SIG-M5 (cell line): ENCODE results near the gene FGD5.

Experiments used
- DNase-seq: peaks from one replicate; lab custom pipeline; 2025; lab: John Stamatoyannopoulos, UW

FGD5 gene

GRCh38 chr3:14906355-14906971 lies 87.7 kb downstream of the FGD5 start:
- no peak for DNase-seq

DNA sequence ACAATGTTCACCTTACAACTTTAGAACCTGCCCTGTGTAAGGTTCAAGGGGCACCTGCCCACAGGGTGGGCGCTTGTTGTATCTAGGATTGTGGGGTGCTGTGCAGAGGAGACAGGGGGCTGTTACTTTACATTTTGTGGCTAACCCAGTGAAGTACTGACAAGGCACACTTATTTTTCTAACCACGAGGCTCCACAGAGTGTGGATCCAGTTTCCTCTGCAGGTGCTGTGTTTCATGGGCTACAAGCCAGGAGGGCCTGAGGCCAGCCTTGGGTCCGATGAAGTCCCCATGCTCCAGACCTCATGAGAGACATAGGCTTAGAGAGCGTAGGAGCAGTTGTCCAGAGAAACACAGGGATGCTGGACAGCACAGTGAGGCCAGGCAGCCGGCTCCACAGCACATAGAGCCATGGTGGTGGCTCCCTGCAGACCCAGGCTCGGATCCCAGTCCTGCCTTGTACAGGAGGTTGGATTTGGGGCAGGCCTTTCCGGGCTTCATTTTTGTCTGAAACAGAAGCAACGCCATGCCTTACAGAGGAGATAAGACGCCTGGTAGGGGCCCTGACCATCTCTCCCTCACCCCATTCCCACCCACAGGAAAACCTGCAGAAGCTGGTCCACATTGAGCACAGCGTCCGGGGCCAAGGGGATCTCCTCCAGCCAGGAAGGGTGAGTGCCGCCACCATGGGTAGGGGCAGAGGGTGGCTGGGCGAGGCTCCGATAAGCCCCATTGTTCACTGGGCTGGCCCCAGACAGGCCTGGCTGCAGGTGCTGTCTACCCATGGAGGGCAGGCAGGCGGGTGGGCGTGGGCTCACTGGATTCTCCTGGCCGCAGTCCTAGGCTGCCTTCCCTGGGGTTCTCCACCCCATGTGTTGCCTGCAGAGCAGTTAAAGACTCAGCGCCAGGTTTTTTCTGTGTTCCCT lies 88.5 kb downstream of the FGD5 start:
- no peak for DNase-seq

GRCh38 chr3:14909250-14909649 lies 90.5 kb downstream of the FGD5 start:
- DNase-seq, result no peak

DNA sequence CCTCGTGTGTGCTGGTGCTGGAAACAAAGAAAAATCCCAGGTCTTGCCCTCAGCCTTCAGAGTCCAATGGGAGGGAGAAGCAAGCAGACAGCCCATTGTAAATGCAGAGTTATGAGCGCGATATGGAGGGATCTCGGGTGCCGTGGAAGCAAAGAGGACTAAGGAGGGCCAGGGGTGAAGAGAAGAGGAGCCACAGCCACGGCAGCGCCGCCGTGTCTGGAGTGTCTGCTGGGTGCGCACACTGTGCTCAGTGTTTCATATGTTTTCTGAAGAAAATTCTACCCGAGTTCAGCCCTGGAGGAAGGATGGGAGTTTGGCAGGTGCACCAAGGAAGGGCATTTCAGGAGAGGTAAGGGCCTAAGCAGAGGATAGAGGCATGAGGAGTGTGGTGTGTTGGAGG lies 92.9 kb downstream of the FGD5 start:
- DNase-seq, result no peak

GRCh38 chr3:14913071-14913925 lies 94.5 kb downstream of the FGD5 start:
- DNase-seq, result no peak

DNA sequence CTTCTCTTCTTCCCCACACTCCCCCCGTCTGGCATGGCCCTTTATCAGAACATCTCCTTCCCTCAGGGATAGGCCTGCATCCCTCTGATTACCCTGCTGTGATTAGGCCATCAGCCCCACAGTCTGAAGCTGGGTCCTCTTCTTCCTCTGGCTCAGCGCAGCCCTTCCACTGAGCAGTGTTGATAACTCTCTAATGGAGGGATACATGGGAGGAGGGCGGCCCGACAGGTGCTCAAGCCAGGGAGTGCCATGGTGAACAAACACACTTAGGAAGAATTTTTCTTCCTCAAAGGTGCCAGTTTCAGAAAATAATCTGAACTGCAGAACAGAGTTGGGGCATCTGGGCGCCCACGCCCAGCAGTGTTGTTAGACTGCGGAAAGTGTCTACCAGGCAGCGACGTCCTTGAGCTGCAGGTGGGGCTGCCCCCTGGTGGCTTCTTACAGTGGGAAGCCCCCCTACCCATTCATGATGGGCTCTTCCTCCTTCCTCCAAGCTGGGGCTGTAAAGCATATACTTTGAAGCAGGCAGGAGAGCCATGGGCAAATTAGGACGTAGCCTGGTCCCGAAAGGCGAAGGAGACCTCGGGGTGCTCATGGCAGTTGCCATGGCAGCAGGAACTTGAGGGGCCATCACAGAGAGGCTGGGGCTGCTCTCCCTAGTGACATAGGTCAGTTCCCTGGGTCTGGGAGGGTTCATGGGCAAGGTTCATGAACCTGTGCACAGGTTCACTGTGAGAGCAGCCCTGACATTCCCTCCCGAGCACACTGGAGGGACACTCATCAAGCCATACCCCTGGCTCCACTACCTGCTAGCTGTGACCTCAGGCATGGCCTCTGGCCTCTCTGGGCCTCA lies 95.4 kb downstream of the FGD5 start:
- no peak for DNase-seq

DNA sequence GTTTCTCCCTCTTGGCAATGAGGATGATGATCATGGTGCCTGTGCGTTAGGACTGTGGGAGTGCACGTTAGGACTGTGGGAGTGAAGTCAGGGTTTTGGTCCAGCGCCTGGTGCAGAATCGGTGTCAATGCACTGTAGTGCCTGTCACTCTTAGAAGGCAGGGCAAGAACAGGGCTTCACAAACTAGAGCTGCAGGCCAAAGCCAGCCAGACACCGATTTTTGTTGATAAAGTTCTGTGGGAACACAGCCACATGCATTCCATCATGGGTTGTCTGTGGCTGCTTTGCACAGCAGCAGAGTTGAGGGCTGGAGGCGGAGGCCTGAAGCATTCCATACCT lies 96.0 kb downstream of the FGD5 start:
- DNase-seq, result no peak

DNA sequence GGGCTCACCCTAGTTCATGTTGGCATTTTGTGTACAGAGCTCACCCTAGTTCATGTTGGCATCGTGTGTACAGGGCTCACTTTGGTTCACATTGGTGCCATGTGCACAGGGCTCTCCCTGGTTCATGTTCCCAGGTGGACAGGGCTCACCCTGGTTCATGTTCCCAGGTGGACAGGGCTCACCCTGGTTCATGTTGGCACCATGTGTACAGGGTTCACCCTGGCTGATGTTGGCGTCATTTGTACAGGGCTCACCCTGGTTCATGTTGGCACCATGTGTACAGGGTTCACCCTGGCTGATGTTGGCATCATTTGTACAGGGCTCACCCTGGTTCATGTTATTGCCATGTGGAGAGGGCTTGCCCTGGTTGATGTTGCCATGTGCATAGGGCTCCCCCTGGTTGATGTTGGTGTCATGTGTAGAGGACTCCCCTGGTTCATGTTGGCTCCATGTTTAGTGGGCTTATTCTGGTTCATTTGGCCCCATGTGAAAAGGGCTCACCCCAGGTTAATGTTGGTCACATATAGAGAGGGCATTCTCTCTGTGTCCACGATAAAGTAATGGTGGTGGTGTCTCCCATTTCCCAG lies 97.0 kb downstream of the FGD5 start:
- DNase-seq, result no peak

GRCh38 chr3:14918356-14918860 lies 99.6 kb downstream of the FGD5 start:
- no peak for DNase-seq

DNA sequence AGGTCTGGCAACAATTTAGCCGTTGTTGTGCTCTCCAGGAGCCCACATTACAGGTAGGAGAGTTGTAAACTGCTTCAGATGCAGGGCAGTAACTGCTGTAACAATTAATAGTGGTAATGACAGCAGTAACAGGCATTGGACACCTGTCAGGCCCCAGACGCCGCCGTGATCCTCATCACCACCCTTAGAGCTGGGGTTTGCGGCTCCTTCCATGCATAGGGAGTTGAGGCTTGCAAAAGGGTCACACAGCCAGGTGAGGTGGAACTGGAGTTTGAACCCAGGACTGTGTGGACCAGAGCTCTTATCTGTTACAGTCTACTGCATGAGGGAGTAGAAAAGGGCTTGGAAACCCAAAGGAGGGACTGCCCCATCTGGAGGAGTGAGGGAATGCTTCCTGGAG lies 101.8 kb downstream of the FGD5 start:
- no peak for DNase-seq

GRCh38 chr3:14921034-14921616 lies 102.4 kb downstream of the FGD5 start:
- no peak for DNase-seq

GRCh38 chr3:14921811-14922705 lies 103.3 kb downstream of the FGD5 start:
- DNase-seq, result no peak

DNA sequence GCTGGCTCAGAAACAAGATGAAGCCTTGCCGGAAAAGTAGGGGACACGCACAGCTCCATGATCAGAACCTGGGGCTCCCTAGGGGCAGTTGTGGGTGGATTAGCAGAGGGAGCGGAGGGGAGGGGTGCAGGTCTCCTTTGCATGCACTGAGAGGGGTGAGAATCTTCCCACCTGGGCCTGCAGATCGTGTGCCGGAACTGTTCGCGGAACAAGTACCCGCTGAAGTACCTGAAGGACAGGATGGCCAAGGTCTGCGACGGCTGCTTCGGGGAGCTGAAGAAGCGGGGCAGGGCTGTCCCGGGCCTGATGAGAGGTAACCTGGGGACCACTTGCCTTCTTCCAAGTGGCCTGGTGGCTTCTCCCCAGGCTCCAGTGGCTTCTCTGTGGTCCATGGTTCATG lies 104.1 kb downstream of the FGD5 start:
- no peak for DNase-seq

DNA sequence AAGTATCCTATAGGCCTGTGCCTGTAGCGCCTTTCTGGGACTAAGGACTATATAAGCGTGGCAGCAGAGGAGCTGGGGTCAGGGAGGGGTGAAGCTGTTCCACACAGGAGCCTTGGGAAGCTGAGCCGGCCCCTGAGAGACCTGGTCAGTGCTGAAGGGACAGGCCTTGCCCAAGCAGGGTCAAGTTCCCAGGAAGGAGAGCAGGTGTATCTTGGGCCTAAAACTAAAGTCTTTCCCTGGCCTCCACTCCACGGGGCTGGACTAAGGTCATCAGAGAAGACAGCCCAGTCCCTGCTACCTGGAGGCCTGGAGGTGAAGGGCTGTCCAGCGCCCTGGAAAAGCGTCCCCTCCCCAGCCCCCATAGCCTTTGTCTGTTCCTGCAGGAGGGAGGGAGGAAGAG lies 104.7 kb downstream of the FGD5 start:
- DNase-seq, result no peak

DNA sequence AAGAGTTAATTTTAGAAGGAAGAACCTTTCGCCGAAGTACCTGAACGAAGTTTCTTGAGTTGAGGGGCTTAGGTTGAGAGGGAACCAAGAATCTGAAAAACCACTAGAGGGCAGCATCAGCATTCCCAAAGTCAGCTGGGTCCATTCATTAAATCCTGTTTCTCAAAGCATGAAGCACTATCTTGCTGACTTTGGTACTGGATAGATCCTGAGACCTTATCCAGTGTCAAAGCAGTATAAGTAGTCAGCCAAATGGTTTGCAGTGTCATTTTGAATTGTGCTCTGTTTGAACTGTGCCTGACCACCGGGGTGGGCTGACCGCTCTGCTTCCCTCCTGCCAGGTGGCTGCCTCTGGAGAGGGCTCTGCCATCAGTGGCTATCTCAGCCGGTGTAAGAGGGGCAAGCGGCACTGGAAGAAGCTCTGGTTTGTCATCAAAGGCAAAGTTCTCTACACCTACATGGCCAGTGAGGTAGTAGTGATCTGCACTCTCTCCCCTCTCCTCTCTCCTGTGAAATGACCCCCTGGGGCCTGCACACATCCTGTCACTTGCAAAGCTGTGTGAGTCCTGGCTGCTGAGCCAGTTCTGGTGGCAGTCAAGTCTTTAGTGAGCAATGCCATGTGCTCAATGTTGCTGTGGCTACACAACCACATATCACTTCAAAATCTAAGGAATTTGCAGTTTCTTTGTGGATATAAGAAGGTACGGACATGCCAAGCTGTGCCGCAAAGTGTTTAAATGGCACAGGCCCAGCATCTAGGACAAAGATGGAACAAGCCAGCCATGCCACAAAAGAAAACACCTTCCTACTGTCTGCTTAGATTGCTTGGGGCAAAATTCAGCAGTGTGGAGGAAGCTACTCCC lies 107.2 kb downstream of the FGD5 start:
- DNase-seq, result no peak

GRCh38 chr3:14926592-14926991 lies 107.8 kb downstream of the FGD5 start:
- no peak for DNase-seq

- DNase-seq, result no peak
Measured at GRCh38 chr3:14927308-14927707, 108.5 kb downstream of the FGD5 start.

DNA sequence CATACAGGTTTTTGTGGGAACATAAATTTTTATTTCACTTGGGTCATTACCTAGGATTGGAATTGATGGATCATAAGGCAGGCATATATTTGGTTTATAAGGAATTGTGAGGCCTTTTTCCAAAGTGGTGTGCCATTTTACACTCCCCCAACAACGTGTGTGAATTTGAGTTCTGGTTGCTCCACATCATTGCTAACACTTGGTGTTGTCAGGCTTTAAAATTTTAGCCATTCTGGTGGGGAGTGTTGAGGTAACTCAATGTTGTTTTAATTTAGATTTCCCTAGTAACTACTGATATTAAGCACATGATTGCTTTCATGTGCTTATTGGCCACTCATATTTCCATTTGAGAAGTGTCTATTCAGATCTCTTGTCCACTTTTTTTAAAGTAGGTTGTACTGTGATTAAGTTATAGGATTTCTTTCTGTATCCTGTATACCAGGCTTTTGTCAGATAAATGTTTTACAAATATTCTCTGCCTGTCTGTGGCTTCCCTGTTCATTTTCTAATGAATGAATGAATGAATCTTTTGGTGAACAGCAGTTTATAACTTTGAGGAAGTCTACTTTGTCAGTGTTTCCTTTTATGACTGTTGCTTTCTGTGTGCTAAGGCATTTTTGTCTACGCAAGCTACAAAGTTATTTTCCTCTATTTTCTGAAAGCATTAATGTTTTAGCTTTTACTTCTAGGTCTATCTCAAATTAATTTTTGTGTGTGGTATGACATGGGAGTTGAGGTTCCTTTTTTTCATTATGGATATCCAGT lies 110.7 kb downstream of the FGD5 start:
- no peak for DNase-seq
